BE2C (cell line): ENCODE results near the gene CCT7.

Experiments
- DNase-seq: peaks from one replicate; pipeline ENCODE4 v3.0.0-alpha.2; 2020
- H3K27me3 ChIP-seq: fragments of 250-450 bp; sonication (Bioruptor Pico); 2 replicates; pipeline ENCODE4 v1.5.1; 2020; ENCODE audit warnings: mild to moderate bottlenecking
- H3K36me3 ChIP-seq: fragments of 250-450 bp; sonication (Bioruptor Pico); 2 replicates; pipeline ENCODE4 v1.5.1; 2020; ENCODE audit warnings: mild to moderate bottlenecking
- H3K4me1 ChIP-seq: fragments of 250-450 bp; sonication (Bioruptor Pico); 2 replicates; pipeline ENCODE4 v1.5.1; 2020
- H3K4me3 ChIP-seq: 2 replicates; pipeline ENCODE4 v1.5.1; 2011; ENCODE audit warnings: low read depth, low read length
- H3K9me3 ChIP-seq: fragments of 250-450 bp; sonication (Bioruptor Pico); 2 replicates; pipeline ENCODE4 v1.5.1; 2020
- TF ChIP-seq, protein P1 (sequence below): IDR thresholded peaks from 2 replicates; pipeline ENCODE4 v1.5.1; 2012; ENCODE audit warnings: mild to moderate bottlenecking, low read depth, low read length

CCT7 gene

DNA sequence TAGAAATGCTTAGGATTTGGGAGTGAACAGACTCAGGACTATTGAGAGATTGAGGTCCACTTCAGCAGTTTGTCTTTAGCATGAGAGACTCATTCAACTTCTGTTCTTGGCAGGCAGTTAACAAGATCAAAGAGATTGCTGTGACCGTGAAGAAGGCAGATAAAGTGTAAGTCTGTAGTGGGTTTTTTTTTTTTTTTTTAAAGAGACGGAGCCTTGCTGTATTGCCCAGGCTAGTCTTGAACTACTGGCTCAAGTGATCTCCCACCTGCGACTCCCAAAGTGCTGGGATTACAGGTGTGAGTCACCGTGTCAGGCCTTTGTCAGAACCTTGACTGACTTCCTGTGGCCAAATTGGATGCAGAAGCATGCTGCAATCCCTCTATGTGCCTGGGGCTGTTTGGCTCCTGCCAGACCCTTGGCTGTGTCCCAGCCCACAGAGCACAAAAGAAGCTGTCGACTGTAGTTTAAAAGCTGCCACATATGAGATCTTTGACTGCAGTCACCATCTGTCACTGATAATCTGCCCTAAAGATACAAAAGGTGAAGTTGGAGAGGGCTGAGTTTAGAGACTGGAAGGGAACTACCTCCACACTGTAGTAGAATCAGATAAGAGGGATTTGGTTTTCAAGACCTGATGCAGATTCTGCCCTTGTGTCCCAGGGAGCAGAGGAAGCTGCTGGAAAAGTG is 9.9 kb downstream of the CCT7 start:
- DNase-seq, result peak; percentile 68
- no peaks in the 10 kb centered on the region for H3K27me3 ChIP-seq
- TF ChIP-seq, protein P1, sequence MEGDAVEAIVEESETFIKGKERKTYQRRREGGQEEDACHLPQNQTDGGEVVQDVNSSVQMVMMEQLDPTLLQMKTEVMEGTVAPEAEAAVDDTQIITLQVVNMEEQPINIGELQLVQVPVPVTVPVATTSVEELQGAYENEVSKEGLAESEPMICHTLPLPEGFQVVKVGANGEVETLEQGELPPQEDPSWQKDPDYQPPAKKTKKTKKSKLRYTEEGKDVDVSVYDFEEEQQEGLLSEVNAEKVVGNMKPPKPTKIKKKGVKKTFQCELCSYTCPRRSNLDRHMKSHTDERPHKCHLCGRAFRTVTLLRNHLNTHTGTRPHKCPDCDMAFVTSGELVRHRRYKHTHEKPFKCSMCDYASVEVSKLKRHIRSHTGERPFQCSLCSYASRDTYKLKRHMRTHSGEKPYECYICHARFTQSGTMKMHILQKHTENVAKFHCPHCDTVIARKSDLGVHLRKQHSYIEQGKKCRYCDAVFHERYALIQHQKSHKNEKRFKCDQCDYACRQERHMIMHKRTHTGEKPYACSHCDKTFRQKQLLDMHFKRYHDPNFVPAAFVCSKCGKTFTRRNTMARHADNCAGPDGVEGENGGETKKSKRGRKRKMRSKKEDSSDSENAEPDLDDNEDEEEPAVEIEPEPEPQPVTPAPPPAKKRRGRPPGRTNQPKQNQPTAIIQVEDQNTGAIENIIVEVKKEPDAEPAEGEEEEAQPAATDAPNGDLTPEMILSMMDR, result no peak
- no peaks in the 10 kb centered on the region for H3K4me1 ChIP-seq
- peaks cover 57% of the 10 kb centered on the region for H3K36me3 ChIP-seq
- H3K9me3 ChIP-seq, result no peaks in the 10 kb centered on the region
- no peak overlapping the region for H3K4me3 ChIP-seq

DNA sequence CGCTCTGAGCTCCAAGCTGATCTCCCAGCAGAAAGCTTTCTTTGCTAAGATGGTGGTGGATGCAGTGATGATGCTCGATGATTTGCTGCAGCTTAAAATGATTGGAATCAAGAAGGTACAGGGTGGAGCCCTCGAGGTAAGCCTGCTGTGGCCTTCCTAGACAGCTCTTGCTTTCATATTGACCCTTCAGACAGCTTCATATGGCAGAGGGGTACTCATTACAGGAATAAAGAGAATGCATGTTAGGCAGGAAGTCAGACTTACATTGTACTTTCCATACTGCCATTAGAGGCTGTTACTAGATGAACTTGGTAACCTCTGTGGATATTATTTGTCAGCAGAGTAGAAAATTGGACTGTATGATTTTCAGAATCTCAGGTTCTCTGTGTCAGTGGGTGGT is 10.5 kb downstream of the CCT7 start:
- no peak overlapping the region for H3K4me3 ChIP-seq
- no peaks in the 10 kb centered on the region for H3K9me3 ChIP-seq
- no peaks in the 10 kb centered on the region for H3K4me1 ChIP-seq
- no peak for DNase-seq
- TF ChIP-seq, protein P1, result no peak
- H3K36me3 ChIP-seq, result peaks cover 57% of the 10 kb centered on the region
- no peaks in the 10 kb centered on the region for H3K27me3 ChIP-seq

DNA sequence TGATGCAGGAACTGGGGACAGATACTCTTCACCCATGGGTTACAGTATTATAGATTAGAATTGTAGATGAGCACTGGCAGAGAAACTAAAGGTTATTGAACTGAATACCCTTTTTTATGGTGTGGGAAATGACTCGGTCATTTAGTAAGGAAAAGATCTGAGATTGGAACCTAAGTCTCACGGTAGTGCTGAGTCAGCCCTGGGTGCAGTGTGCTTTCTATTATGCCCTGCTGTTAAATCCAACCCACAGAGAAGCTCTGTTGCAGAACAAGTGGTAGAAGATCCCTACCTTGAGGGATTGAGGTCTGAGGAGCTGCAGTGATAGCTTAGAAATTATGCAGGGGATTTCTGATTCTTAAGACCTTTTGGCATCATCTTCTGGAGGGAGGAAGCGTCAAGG is 12.7 kb downstream of the CCT7 start:
- H3K36me3 ChIP-seq, result peaks cover 67% of the 10 kb centered on the region
- H3K9me3 ChIP-seq, result no peaks in the 10 kb centered on the region
- no peak overlapping the region for H3K4me3 ChIP-seq
- DNase-seq, result no peak
- TF ChIP-seq, protein P1, result no peak
- H3K4me1 ChIP-seq, result no peaks in the 10 kb centered on the region
- no peaks in the 10 kb centered on the region for H3K27me3 ChIP-seq

DNA sequence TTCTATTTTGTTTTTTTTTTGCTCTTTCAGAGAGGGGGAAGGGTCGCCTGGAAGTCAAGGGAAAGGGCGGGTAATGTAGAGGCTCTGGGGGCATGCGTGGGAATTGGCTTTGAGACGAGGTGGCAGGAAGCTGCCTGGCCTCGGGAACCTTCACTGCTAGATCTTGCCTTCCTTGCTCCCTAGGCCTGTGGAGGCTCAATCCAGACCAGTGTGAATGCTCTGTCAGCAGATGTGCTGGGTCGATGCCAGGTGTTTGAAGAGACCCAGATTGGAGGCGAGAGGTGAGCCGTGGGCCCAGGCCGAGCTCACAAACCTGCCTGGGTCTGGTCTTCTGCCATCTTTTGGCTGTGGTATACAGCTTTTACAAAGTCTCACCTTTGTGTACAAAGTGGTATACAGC is 15.5 kb downstream of the CCT7 start:
- no peaks in the 10 kb centered on the region for H3K4me1 ChIP-seq
- no peak overlapping the region for H3K4me3 ChIP-seq
- no peak for DNase-seq
- no peaks in the 10 kb centered on the region for H3K9me3 ChIP-seq
- TF ChIP-seq, protein P1, result no peak
- peaks cover 68% of the 10 kb centered on the region for H3K36me3 ChIP-seq
- no peaks in the 10 kb centered on the region for H3K27me3 ChIP-seq

DNA sequence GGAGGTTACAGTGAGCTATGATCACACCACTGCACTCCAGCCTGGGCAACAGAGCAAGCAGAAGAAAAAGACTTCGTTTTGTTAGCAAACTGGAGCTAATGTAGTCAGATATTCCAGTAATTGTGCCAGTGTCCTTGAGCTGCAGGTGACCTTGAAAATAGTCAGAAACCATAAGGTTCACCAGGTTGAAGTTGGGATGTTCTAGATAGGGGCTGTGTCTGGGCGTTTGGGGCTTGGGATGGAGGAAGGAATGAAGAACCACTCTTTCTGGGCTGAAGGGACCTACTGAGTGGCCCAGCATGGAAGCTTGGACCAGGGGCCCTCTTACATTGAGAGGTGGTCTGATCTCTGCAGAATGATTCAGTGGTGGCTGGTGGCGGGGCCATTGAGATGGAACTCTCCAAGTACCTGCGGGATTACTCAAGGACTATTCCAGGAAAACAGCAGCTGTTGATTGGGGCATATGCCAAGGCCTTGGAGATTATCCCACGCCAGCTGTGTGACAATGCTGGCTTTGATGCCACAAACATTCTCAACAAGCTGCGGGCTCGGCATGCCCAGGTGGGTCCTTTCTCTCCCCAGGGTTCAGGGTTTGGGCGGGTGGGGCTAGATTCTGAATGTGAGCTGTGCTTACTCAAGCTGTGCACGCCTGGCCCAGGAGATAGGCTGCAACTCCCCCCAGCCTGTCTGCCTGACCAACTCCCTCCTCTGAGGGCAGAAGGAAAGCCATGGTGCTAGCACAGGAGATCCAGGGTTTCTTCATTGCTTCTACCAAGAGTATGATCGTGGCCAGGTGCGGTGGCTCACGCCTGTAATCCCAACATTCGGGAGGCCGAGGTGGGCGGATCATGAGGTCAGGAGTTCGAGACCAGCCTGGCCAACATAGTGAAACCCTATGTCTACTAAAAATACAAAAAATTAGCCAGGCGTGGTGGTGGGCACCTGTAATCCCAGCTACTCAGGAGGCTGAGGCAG is 17.1 kb downstream of the CCT7 start:
- peaks cover 53% of the 10 kb centered on the region for H3K36me3 ChIP-seq
- H3K4me1 ChIP-seq, result no peaks in the 10 kb centered on the region
- H3K9me3 ChIP-seq, result no peaks in the 10 kb centered on the region
- no peaks in the 10 kb centered on the region for H3K27me3 ChIP-seq
- TF ChIP-seq, protein P1, result no peak
- no peak overlapping the region for H3K4me3 ChIP-seq
- no peak for DNase-seq
